DND-41 (cell line): ENCODE results near the gene MFRP.

Source experiments
- ATAC-seq: fragments of 200-7000 bp; cut with Tn5 transposase; 3 replicates; pipeline ENCODE4 v1.9.1; 2021; ENCODE audit warnings: low read depth; ENCODE audit not compliant: insufficient read depth
- DNase-seq: peaks from one replicate; pipeline ENCODE4 v3.0.0-alpha.2; 2020
- H2AFZ ChIP-seq: 2 replicates; pipeline ENCODE4 v1.6.0; 2012; ENCODE audit warnings: low read depth, low read length
- H3K27ac ChIP-seq: 2 replicates; pipeline ENCODE4 v1.5.1; 2012; ENCODE audit warnings: low read length, inconsistent platforms
- H3K27me3 ChIP-seq: fragments of 200-600 bp; sonication (generic); 2 replicates; pipeline ENCODE4 v1.6.0; 2012; ENCODE audit warnings: low read length, mild to moderate bottlenecking, inconsistent platforms; ENCODE audit not compliant: insufficient read depth, poor library complexity
- H3K36me3 ChIP-seq: 2 replicates; pipeline ENCODE4 v1.5.1; 2012; ENCODE audit warnings: low read length, inconsistent platforms; ENCODE audit not compliant: insufficient read depth
- H3K4me1 ChIP-seq: 2 replicates; pipeline ENCODE4 v1.5.1; 2012; ENCODE audit warnings: mild to moderate bottlenecking, low read length; ENCODE audit not compliant: insufficient read depth
- H3K4me2 ChIP-seq: 2 replicates; pipeline ENCODE4 v1.6.0; 2012; ENCODE audit warnings: mild to moderate bottlenecking, moderate library complexity, low read length, inconsistent platforms; ENCODE audit not compliant: insufficient read depth
- H3K4me3 ChIP-seq, 2 experiments: fragments of 200-600 bp in 1 of 2; shearing (Covaris generic) in 1 of 2; 2 replicates each; pipeline ENCODE4 v1.5.1; 2012 to 2016; ENCODE audit warnings: inconsistent platforms in 2 of 2, low read length in 2 of 2, mild to moderate bottlenecking in 2 of 2, low read depth in 1 of 2, moderate library complexity in 1 of 2
- H3K79me2 ChIP-seq: 2 replicates; pipeline ENCODE4 v1.6.0; 2012; ENCODE audit warnings: low read length, inconsistent platforms; ENCODE audit not compliant: insufficient read depth
- H3K9ac ChIP-seq: 2 replicates; pipeline ENCODE4 v1.6.0; 2012; ENCODE audit warnings: low read depth, mild to moderate bottlenecking, inconsistent platforms, low read length, moderate library complexity
- H3K9me3 ChIP-seq: 2 replicates; pipeline ENCODE4 v1.5.1; 2012; ENCODE audit warnings: low read length, moderate library complexity, mild to moderate bottlenecking, inconsistent platforms; ENCODE audit not compliant: insufficient read depth, severe bottlenecking
- H4K20me1 ChIP-seq: 2 replicates; pipeline ENCODE4 v1.6.0; 2012; ENCODE audit warnings: low read length; ENCODE audit not compliant: insufficient read depth
- EZH2 ChIP-seq: IDR thresholded peaks from 3 replicates; pipeline ENCODE4 v1.6.1; 2012; ENCODE audit warnings: borderline replicate concordance, low read depth, mild to moderate bottlenecking, moderate library complexity, low read length, inconsistent platforms; ENCODE audit not compliant: severe bottlenecking
- TF ChIP-seq, protein P1 (sequence below): IDR thresholded peaks from 2 replicates; pipeline ENCODE4 v1.5.1; 2012; ENCODE audit warnings: borderline replicate concordance, low read length, moderate library complexity, mild to moderate bottlenecking; ENCODE audit not compliant: poor library complexity, severe bottlenecking; ENCODE audit errors: extremely low read depth

Gene MFRP

DNA sequence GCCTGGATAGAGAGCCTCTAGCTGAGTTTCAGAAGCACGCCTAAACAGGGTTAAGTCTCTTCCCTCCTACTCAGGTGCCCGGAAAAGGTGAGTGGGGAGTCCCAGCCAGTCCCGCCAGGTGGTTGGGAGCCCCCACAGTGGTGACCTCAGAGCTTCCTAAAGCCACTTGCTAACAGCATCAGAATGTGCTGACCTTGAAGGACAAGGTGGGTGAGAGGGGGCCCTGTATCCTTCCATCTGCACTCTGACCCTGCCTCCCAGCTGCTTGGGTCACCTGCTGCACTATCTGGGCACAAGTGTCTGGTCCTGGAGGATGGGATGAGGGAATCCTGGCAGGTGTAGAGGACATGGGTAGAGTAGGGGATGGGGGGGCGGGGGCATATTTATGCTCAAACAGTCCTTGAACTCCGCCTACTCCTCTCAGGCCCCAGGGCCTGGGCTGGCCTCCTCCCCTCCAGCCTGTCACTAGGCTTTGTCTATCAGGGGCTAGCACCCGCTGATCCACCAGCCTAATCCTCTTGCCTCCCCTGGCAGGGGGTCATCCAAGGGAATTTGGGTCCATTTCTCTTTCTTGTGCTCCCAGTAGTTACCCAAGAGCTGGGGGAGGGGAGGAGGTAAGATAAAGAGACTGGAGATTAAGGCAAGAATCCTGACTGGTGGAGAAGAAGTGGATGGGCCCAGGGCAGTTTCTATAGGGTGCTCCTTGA, 31.6 kb upstream of the MFRP start:
- H2AFZ ChIP-seq, result no peak overlapping the region
- no peak overlapping the region for H3K9ac ChIP-seq
- H3K9me3 ChIP-seq, result no peaks in the 10 kb centered on the region
- DNase-seq, result no peak
- no peak overlapping the region for H3K4me3 ChIP-seq
- no peak for ATAC-seq
- peaks cover 19% of the 10 kb centered on the region for H3K4me1 ChIP-seq
- no peak for TF ChIP-seq EZH2
- TF ChIP-seq, protein P1, sequence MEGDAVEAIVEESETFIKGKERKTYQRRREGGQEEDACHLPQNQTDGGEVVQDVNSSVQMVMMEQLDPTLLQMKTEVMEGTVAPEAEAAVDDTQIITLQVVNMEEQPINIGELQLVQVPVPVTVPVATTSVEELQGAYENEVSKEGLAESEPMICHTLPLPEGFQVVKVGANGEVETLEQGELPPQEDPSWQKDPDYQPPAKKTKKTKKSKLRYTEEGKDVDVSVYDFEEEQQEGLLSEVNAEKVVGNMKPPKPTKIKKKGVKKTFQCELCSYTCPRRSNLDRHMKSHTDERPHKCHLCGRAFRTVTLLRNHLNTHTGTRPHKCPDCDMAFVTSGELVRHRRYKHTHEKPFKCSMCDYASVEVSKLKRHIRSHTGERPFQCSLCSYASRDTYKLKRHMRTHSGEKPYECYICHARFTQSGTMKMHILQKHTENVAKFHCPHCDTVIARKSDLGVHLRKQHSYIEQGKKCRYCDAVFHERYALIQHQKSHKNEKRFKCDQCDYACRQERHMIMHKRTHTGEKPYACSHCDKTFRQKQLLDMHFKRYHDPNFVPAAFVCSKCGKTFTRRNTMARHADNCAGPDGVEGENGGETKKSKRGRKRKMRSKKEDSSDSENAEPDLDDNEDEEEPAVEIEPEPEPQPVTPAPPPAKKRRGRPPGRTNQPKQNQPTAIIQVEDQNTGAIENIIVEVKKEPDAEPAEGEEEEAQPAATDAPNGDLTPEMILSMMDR, result no peak
- no peaks in the 10 kb centered on the region for H4K20me1 ChIP-seq
- H3K79me2 ChIP-seq, result no peaks in the 10 kb centered on the region
- no peak overlapping the region for H3K27ac ChIP-seq
- no peaks in the 10 kb centered on the region for H3K36me3 ChIP-seq
- H3K27me3 ChIP-seq, result peaks cover 19% of the 10 kb centered on the region
- H3K4me2 ChIP-seq, result no peak overlapping the region

DNA sequence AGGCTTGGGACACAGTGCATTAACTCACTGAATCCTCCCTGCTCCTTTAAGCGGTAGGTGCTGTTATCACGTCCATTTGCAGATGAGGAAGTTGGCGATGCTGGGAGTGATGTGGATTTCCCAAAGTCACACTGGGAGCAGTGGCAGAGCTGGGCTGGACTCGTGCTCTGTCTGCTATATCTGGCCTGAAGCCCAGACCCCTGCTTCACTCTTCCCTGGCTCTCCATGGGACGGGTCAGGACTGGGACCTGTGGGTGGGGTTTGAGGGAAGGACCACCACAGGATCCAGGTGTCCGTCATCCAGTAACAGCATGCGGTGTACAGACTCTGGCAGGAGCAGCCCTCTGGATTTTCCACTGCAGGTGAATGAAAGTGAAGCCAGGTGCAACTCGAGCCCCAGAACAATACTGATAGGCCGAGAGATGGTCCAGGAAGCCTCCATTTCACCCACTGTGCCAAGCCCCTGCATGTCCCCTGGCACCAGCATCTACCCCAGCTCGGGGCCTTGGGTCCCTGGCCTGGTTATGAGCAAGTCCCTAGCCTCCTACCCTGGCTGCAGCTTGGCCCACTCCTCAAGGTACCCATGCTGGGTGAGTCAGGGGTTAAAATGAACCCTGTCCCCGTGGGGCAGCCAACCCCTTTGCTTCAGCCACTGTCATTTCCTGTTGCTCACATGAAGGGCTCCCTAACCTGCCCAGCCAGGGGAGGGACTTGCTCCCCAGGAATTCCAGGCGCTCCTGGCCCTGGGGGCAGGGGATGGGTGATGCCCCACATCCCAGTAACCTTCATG, 30.8 kb upstream of the MFRP start:
- peaks cover 19% of the 10 kb centered on the region for H3K4me1 ChIP-seq
- TF ChIP-seq, protein P1, result no peak
- TF ChIP-seq EZH2, result no peak
- H3K79me2 ChIP-seq, result no peaks in the 10 kb centered on the region
- peaks cover 19% of the 10 kb centered on the region for H3K27me3 ChIP-seq
- no peaks in the 10 kb centered on the region for H3K36me3 ChIP-seq
- ATAC-seq, result no peak
- no peak overlapping the region for H3K4me2 ChIP-seq
- H2AFZ ChIP-seq, result no peak overlapping the region
- no peak overlapping the region for H3K4me3 ChIP-seq
- no peak overlapping the region for H3K9ac ChIP-seq
- no peak for DNase-seq
- no peaks in the 10 kb centered on the region for H4K20me1 ChIP-seq
- H3K27ac ChIP-seq, result no peak overlapping the region
- H3K9me3 ChIP-seq, result no peaks in the 10 kb centered on the region

DNA sequence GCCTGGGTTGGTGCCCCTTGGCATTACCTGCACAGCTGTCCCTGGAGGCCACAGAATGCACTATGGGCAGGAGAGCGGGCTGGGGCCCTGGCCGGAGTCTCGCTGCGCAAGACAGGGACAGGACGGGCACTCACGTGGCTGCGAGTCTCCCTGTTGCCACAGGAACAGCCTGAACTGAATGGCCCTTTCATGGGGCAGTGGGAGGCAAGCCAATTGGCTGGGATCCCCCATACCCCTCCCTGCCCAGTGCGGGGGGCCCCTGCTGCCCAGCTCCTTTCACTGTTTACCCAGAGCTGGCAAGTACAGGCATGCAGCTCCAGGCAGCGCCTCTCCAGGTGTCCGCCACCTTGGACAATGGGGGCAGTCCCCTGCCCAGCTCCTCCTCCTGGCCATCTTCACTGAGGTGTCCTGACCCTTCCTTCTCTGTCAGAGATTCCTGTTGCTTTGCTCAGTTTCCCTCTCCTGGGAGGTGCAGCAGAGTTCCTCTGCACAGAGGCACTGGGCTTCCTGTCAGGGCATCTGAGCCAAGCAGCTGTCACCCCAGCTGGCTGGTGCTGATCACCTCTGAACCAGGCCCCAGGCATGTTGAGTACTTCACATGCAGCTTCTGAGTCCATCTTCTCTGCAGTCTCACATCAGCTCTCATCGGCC, 29.8 kb upstream of the MFRP start:
- TF ChIP-seq, protein P1, result no peak
- TF ChIP-seq EZH2, result no peak
- no peaks in the 10 kb centered on the region for H3K9me3 ChIP-seq
- H4K20me1 ChIP-seq, result no peaks in the 10 kb centered on the region
- peaks cover 18% of the 10 kb centered on the region for H3K27me3 ChIP-seq
- no peak overlapping the region for H3K4me3 ChIP-seq
- H3K4me1 ChIP-seq, result peaks cover 9% of the 10 kb centered on the region
- no peak overlapping the region for H3K9ac ChIP-seq
- H3K79me2 ChIP-seq, result no peaks in the 10 kb centered on the region
- ATAC-seq (no peak), DNase-seq (no peak)
- H3K4me2 ChIP-seq, result no peak overlapping the region
- H2AFZ ChIP-seq, result no peak overlapping the region
- H3K27ac ChIP-seq, result no peak overlapping the region
- no peaks in the 10 kb centered on the region for H3K36me3 ChIP-seq
